ENCODE results near the gene SERPINB13.

SERPINB13 gene

GRCh38 chr18:63586966-63587365 lies at the start of gene SERPINB13:
SERPINB13 (plus strand) TSS chr18:63587343; CDS start chr18:63588668, 1,325 bp downstream.
- no peak for DNase-seq

- no peak for DNase-seq
Measured at GRCh38 chr18:63539904-63540510, 47.1 kb upstream of the SERPINB13 start.

DNA sequence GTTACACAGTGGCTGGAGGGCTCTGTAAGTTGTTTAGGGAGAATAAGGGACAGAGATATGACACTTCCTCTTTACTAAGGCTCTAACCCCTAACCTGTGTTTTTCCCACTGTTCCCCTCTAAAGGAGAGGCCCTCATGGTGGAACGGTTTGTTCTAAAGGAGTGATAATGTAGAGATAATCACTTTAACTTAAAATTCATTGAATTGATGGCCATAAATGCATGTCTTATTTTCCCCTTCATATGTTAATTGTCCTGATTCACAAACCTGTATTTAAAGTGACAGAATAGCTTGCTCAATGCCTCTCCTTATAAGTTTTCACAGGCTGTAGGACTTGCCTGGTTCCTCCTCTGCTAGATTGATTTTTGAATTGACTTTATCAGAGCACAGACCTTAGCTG lies 45.1 kb upstream of the SERPINB13 start, which contains the start of gene SERPINB12:
SERPINB12 (plus strand) TSS at position 301 of the 400 bp plus-strand sequence. CDS start 13,791 bp downstream, outside the sequence.
- DNase-seq: no peak

DNA sequence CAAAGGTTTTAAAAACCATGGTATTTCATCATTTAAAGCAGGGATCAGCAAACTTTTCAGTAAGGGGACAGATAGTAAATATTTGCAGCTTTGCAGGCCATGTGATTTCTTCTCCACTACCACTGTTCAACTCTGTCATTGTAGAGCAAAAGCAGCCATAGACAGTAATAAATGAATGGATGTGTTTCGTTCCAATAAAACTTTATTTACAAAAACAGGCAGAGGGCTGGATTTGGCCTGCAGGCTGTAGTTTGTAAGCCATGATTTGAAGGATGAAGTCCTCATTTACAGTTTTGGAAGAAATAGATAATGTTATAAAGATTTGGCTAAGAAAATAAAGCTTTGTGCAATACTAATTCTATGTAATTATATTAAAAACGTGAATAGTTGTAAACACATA lies 43.1 kb upstream of the SERPINB13 start:
- no peak for DNase-seq

- DNase-seq: no peak
Measured at GRCh38 chr18:63545000-63545399, 42.1 kb upstream of the SERPINB13 start.

- no peak for DNase-seq
Measured at GRCh38 chr18:63550068-63550467, 37.1 kb upstream of the SERPINB13 start.

DNA sequence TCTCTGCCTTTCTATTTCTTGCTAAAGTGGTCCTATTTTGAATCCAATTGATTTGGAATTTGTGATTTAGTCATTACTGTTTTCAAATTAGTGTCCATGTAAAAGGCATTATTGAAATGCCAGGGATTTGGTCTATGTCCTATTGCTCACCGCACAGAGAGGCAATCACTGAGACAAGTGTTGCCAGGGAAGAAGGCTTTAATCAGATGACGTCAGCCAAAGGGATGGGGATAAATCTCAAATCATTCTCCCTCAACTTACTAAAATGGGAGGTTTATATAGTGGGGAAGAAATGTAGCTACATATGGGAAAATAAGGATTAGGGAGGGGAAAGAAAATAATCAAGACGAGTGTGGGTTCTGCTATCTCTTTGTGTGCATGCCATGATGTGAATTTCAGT lies 35.4 kb upstream of the SERPINB13 start:
- no peak for DNase-seq

- no peak for DNase-seq
Measured at GRCh38 chr18:63552581-63552980, 34.6 kb upstream of the SERPINB13 start.

- DNase-seq: no peak
Measured at GRCh38 chr18:63553081-63553480, 34.1 kb upstream of the SERPINB13 start.

- no peak for DNase-seq
Measured at GRCh38 chr18:63559567-63560491, 27.3 kb upstream of the SERPINB13 start.

GRCh38 chr18:63562284-63562683 lies 24.9 kb upstream of the SERPINB13 start:
- DNase-seq: no peak

- no peak for DNase-seq
Measured at GRCh38 chr18:63564021-63564420, 23.1 kb upstream of the SERPINB13 start.

GRCh38 chr18:63564561-63564960 lies 22.6 kb upstream of the SERPINB13 start:
- no peak for DNase-seq

DNA sequence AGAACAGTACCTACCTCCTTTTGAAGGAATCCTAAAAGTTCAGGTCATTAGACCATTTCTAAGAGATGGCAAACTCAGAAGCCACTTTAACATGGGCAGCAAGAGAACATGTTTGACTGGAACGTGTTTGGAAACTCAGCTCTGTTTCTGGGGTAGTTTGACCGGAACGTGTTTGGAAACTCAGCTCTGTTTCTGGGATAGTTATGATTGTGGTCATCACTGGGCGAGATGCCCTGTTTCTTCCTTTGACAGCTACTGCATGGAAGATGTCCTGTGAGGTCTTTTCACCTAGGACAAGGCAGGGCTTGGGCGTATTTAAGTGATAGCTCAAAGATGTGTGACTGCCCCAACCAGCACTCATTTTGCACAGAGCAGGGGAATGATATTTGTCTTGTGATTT lies 19.9 kb upstream of the SERPINB13 start:
- no peak for DNase-seq

GRCh38 chr18:63567825-63568224 lies 19.3 kb upstream of the SERPINB13 start:
- no peak for DNase-seq

- DNase-seq: no peak
Measured at GRCh38 chr18:63570721-63571120, 16.4 kb upstream of the SERPINB13 start.

- DNase-seq: no peak
Measured at GRCh38 chr18:63575681-63576080, 11.5 kb upstream of the SERPINB13 start.

GRCh38 chr18:63578357-63578958 lies 8.7 kb upstream of the SERPINB13 start:
- no peak for DNase-seq

DNA sequence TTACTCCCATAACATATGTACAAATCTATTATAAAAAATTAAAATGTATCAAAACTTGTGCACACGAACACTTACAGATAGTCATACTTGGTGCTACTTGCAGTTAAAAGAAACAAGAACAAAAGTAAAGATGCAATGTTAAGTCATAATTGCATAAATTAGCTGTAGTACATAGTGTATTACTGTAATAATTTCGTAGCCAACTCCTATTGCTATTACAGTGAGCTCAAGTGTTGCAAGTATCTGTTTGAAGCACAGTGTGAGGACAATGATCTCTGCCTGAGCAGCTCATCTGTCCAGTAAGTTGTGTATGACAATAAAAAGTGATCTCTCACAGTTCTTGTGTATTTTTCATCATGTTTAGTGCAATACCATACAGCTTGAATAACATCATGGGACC lies 7.5 kb upstream of the SERPINB13 start:
- DNase-seq: no peak

DNA sequence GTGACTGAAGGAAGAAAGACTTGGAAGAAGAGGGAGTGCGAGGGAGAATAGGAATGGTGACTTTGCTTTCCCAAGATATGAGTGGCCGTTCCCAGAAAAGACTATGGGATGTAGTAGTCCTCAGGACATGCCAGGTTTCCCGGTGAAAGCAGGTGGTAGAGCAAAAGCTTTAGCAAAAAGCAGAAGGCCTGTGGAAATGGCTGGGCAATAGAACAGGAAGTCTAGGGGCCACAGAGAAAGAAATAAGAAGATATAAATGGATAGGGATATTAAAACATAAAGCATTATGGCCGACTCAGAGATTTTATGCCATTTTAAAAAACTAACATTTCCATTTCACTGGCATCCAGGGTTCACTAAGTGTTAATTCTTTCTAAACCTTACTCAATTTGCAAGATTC lies 1.2 kb upstream of the SERPINB13 start:
- no peak for DNase-seq

- no peak for DNase-seq
Measured at GRCh38 chr18:63586431-63586830, 712 bp upstream of the SERPINB13 start.

- no peak for DNase-seq
Measured at GRCh38 chr18:63588909-63589308, 1.8 kb downstream of the SERPINB13 start.

DNA sequence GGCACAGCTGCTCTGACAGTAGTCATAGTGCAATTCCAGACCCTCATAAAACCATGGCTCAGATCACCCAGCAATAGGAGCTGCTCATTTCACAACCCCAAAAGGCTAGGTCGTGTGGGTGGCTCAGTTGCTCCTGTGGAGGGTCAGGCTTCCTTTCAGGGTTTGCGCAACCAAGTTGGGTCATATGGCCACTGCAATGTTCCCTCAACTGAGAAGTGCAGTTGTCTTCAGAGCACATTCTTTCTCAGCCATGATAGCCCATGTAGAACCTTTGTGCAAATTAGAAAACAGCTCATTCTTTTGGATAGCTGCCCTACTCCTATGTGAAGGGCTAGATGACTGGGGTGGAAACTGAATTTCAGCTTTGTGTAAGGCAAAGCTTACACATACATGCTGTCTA lies 3.2 kb downstream of the SERPINB13 start:
- DNase-seq: no peak

Data from activated CD4-positive, alpha-beta T cell treated with anti-CD3 and anti-CD28 coated beads for 4 hours (primary cell).